GM23338 (cell line): ENCODE results near the gene ZBTB40. TPM values are rescaled to one million over a fixed set of nuclear protein-coding genes. Genes with fewer than 3 reads are reported as not detected.

Source experiments
- ATAC-seq: fragments of 200-7000 bp; cut with Tn5 transposase; 3 replicates; pipeline ENCODE4 v1.9.1; 2020
- DNase-seq: peaks from one replicate; pipeline ENCODE4 v3.0.0-alpha.2; 2015; ENCODE audit warnings: low spot score
- H2AFZ ChIP-seq: fragments of 200-600 bp; sonication (generic); 2 replicates; pipeline ENCODE4 v1.8.0; 2016; ENCODE audit warnings: antibody characterized with exemption, mild to moderate bottlenecking, moderate library complexity
- H3F3A ChIP-seq: fragments of 200-600 bp; sonication (generic); replicated peaks from 2 replicates; pipeline ENCODE4 v1.8.0; 2017; ENCODE audit warnings: antibody characterized with exemption, mixed run types, low read depth
- H3K27ac ChIP-seq: fragments of 200-600 bp; sonication (generic); 2 replicates; pipeline ENCODE4 v1.6.1; 2016; ENCODE audit warnings: low read depth
- H3K27me3 ChIP-seq: fragments of 200-600 bp; sonication (generic); 2 replicates; pipeline ENCODE4 v1.8.0; 2016; ENCODE audit warnings: mild to moderate bottlenecking, mixed run types, moderate library complexity; ENCODE audit not compliant: insufficient read depth
- H3K36me3 ChIP-seq: fragments of 200-600 bp; sonication (generic); 2 replicates; pipeline ENCODE4 v1.8.0; 2016; ENCODE audit warnings: mild to moderate bottlenecking; ENCODE audit not compliant: insufficient read depth
- H3K4me1 ChIP-seq: fragments of 200-600 bp; sonication (generic); 2 replicates; pipeline ENCODE4 v1.8.0; 2016; ENCODE audit warnings: mild to moderate bottlenecking, moderate library complexity; ENCODE audit not compliant: insufficient read depth
- H3K4me2 ChIP-seq: fragments of 200-600 bp; sonication (generic); 2 replicates; pipeline ENCODE4 v1.7.1; 2017; ENCODE audit warnings: mixed run types
- H3K4me3 ChIP-seq: fragments of 200-600 bp; sonication (generic); 2 replicates; pipeline ENCODE4 v1.6.1; 2016; ENCODE audit warnings: mixed run types
- H3K79me2 ChIP-seq: fragments of 200-600 bp; sonication (generic); replicated peaks from 2 replicates; pipeline ENCODE4 v1.8.0; 2017; ENCODE audit warnings: mild to moderate bottlenecking; ENCODE audit not compliant: insufficient read depth
- H3K9me2 ChIP-seq: fragments of 200-600 bp; sonication (generic); 2 replicates; pipeline ENCODE4 v1.8.0; 2017; ENCODE audit not compliant: insufficient read depth
- H4K20me1 ChIP-seq: fragments of 200-600 bp; sonication (generic); replicated peaks from 2 replicates; pipeline ENCODE4 v1.8.0; 2017; ENCODE audit warnings: mild to moderate bottlenecking; ENCODE audit not compliant: insufficient read depth
- H3K27ac Mint-ChIP-seq: 2 replicates; pipeline ENCODE4 v1.8.0; 2020; ENCODE audit warnings: inconsistent platforms, mild to moderate bottlenecking, moderate library complexity, mixed read lengths
- H3K27me3 Mint-ChIP-seq: 3 replicates; pipeline ENCODE4 v1.8.0; 2022; ENCODE audit warnings: low read depth, mild to moderate bottlenecking, moderate library complexity, mixed read lengths, inconsistent platforms; ENCODE audit not compliant: insufficient read depth, poor library complexity
- H3K36me3 Mint-ChIP-seq: 3 replicates; pipeline ENCODE4 v1.8.0; 2021; ENCODE audit warnings: low read depth, mild to moderate bottlenecking, inconsistent platforms, moderate library complexity, mixed read lengths
- H3K4me1 Mint-ChIP-seq: 3 replicates; pipeline ENCODE4 v1.8.0; 2020; ENCODE audit warnings: mild to moderate bottlenecking, inconsistent platforms, mixed read lengths
- H3K4me3 Mint-ChIP-seq: 3 replicates; pipeline ENCODE4 v1.8.0; 2021; ENCODE audit warnings: moderate library complexity, mild to moderate bottlenecking, inconsistent platforms, mixed read lengths
- H3K9me3 Mint-ChIP-seq: 3 replicates; pipeline ENCODE4 v1.8.0; 2020; ENCODE audit warnings: moderate library complexity, mild to moderate bottlenecking, inconsistent platforms, mixed read lengths
- CREB1 ChIP-seq: fragments of 250-450 bp; sonication (Bioruptor Pico); IDR thresholded peaks from 2 replicates; pipeline ENCODE4 v1.5.0; 2020; ENCODE audit warnings: low read depth, mild to moderate bottlenecking, moderate library complexity
- CTCF ChIP-seq, 2 experiments: fragments of 200-600 bp in 1 of 2; sonication (generic) in 1 of 2; conservative IDR thresholded peaks; 2 replicates each; pipeline versions ENCODE4 v1.5.1 to v1.6.1; 2016 to 2017; ENCODE audit warnings: antibody characterized with exemption in 2 of 2, low read depth in 2 of 2, mild to moderate bottlenecking in 2 of 2, moderate library complexity in 1 of 2
- EZH2phosphoT487 ChIP-seq: fragments of 200-600 bp; sonication (generic); IDR thresholded peaks from one replicate; pipeline ENCODE4 v1.8.1; 2018; ENCODE audit warnings: antibody characterized with exemption; ENCODE audit not compliant: unreplicated experiment
- JUNB ChIP-seq: IDR thresholded peaks from one replicate; pipeline ENCODE4 v1.6.1; 2016; ENCODE audit warnings: antibody characterized with exemption; ENCODE audit not compliant: unreplicated experiment
- NANOG ChIP-seq: IDR thresholded peaks from 2 replicates; pipeline ENCODE4 v1.6.1; 2016; ENCODE audit warnings: antibody characterized with exemption, borderline replicate concordance
- POLR2AphosphoS5 ChIP-seq: IDR thresholded peaks from 2 replicates; pipeline ENCODE4 v1.6.1; 2016; ENCODE audit warnings: antibody characterized with exemption, low read depth
- REST ChIP-seq: IDR thresholded peaks from one replicate; pipeline ENCODE4 v1.6.1; 2018; ENCODE audit warnings: antibody characterized with exemption; ENCODE audit not compliant: unreplicated experiment
- ZNF114 ChIP-seq: fragments of 250-450 bp; sonication (Bioruptor Pico); IDR thresholded peaks from 2 replicates; pipeline ENCODE4 v1.5.0; 2020; ENCODE audit warnings: mild to moderate bottlenecking, moderate library complexity
- ZNF331 ChIP-seq: fragments of 250-450 bp; sonication (Bioruptor Pico); IDR thresholded peaks from 2 replicates; pipeline ENCODE4 v1.5.0; 2020; ENCODE audit warnings: low read depth, mild to moderate bottlenecking, moderate library complexity
- polyA plus RNA-seq: library from polyadenylated mRNA; unstranded; fragments of >200 nt; fragmentation: Nextera tagmentation; extraction: Ambion mirVana; gene quantifications from 2 replicates; pipeline ENCODE4 v1.2.1, GENCODE V29; 2016
- total RNA-seq: library from RNA; depleted of rRNA; stranded (reverse); fragments of >200 nt; shearing (Covaris generic); gene quantifications from 2 replicates; pipeline ENCODE4 v1.2.3, GENCODE V29; 2014
- TF ChIP-seq, protein P1 (sequence below): IDR thresholded peaks from 2 replicates; pipeline ENCODE4 v1.6.1; 2016; ENCODE audit warnings: antibody characterized with exemption

Gene ZBTB40
- total and polyA plus RNA-seq, 2 experiments from 2014 or later, result 3.1 to 22.7 TPM

GRCh38 chr1:22457836-22458235 is 6.2 kb downstream of the ZBTB40 start (continued):
- no peak for TF ChIP-seq REST
- no peak for TF ChIP-seq CREB1 (CRISPR knock-in tag)
- TF ChIP-seq ZNF114, result no peak
- TF ChIP-seq NANOG, result no peak

GRCh38 chr1:22461100-22461499 is 9.4 kb downstream of the ZBTB40 start:
- H3K36me3 Mint-ChIP-seq, result peaks cover 12% of the 10 kb centered on the region; the same call in 2 of the 3 replicates
- Histone ChIP-seq H3F3A (no peaks in the 10 kb centered on the region), H3K4me1 (0 out of 2 replicates have a peak, but pooled peaks cover 3% of the 10 kb centered on the region), H3K9me2 (no peaks in the 10 kb centered on the region), H3K36me3 (no peaks in the 10 kb centered on the region), H3K79me2 (peaks cover 94% of the 10 kb centered on the region), H3K4me3 (no peak overlapping the region), H3K27ac (0 out of 2 replicates have a peak overlapping the region, but pooled peaks have one; percentile 11), H3K4me2 (no peak overlapping the region), H3K27me3 (no peaks in the 10 kb centered on the region), H2AFZ (no peak overlapping the region), H4K20me1 (peaks cover 12% of the 10 kb centered on the region; the same call in 1 of the 2 replicates)
- ATAC-seq (no peak), DNase-seq (no peak)
- no peaks in the 10 kb centered on the region for H3K27me3 Mint-ChIP-seq
- no peak overlapping the region for H3K27ac Mint-ChIP-seq
- H3K9me3 Mint-ChIP-seq, result peaks cover 14% of the 10 kb centered on the region
- H3K4me1 Mint-ChIP-seq, result peaks cover 8% of the 10 kb centered on the region
- no peak overlapping the region for H3K4me3 Mint-ChIP-seq
- TF ChIP-seq CREB1 (CRISPR knock-in tag) (no peak), JUNB (no peak), POLR2AphosphoS5 (no peak), NANOG (no peak), EZH2phosphoT487 (no peak), ZNF331 (CRISPR knock-in tag) (no peak), CTCF (conservative IDR thresholded peaks at IDR 0.05; ENCODE audit: low read depth in 2 of 2) (no peak), REST (no peak)
- TF ChIP-seq, protein P1, sequence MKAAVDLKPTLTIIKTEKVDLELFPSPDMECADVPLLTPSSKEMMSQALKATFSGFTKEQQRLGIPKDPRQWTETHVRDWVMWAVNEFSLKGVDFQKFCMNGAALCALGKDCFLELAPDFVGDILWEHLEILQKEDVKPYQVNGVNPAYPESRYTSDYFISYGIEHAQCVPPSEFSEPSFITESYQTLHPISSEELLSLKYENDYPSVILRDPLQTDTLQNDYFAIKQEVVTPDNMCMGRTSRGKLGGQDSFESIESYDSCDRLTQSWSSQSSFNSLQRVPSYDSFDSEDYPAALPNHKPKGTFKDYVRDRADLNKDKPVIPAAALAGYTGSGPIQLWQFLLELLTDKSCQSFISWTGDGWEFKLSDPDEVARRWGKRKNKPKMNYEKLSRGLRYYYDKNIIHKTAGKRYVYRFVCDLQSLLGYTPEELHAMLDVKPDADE, result no peak
